GM12864 (cell line): ENCODE data around the gene TCTN2.

Experiments used
- DNase-seq: peaks from one replicate; pipeline ENCODE4 v3.0.0-alpha.2; 2011; ENCODE audit warnings: low read depth
- H3K4me3 ChIP-seq: 2 replicates; pipeline ENCODE4 v1.5.1; 2011; ENCODE audit warnings: mild to moderate bottlenecking, low read depth, low read length, control low read depth
- TF ChIP-seq, protein P1 (sequence below): IDR thresholded peaks from 2 replicates; pipeline ENCODE4 v1.5.1; 2011; ENCODE audit warnings: low read depth, mild to moderate bottlenecking, moderate library complexity, low read length, control low read depth, inconsistent platforms; ENCODE audit errors: missing control alignments

The TCTN2 gene

DNA sequence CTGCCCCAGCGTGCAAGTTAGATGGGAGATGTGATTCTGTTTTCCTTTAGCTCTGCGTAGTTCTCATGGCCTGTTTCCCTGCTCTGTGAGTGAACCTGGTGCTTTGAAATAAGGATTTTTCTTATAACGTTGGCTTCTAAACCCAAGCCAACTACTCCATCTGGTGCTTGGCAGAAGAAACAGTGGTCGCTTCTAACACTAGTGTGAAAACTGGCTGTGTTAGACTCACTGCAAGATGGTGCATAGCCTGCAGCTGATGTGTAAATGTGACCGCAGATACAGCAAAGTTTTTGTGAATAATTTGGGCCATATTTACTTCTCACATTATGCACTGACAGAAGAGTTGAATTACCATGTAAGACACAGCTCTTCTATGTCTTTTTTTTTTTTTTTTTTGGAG is 25.0 kb upstream of the TCTN2 start:
- no peak overlapping the region for H3K4me3 ChIP-seq
- TF ChIP-seq, protein P1, sequence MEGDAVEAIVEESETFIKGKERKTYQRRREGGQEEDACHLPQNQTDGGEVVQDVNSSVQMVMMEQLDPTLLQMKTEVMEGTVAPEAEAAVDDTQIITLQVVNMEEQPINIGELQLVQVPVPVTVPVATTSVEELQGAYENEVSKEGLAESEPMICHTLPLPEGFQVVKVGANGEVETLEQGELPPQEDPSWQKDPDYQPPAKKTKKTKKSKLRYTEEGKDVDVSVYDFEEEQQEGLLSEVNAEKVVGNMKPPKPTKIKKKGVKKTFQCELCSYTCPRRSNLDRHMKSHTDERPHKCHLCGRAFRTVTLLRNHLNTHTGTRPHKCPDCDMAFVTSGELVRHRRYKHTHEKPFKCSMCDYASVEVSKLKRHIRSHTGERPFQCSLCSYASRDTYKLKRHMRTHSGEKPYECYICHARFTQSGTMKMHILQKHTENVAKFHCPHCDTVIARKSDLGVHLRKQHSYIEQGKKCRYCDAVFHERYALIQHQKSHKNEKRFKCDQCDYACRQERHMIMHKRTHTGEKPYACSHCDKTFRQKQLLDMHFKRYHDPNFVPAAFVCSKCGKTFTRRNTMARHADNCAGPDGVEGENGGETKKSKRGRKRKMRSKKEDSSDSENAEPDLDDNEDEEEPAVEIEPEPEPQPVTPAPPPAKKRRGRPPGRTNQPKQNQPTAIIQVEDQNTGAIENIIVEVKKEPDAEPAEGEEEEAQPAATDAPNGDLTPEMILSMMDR: no peak
- DNase-seq: no peak

- TF ChIP-seq, protein P1: no peak
- DNase-seq: no peak
- no peak overlapping the region for H3K4me3 ChIP-seq
These were observed 22.5 kb upstream of the TCTN2 start for GRCh38 chr12:123648401-123648800.

- TF ChIP-seq, protein P1: no peak
- DNase-seq: no peak
- H3K4me3 ChIP-seq: no peak overlapping the region
These were observed 16.7 kb upstream of the TCTN2 start for GRCh38 chr12:123654129-123654701.

GRCh38 chr12:123655420-123655819 is 15.5 kb upstream of the TCTN2 start:
- H3K4me3 ChIP-seq: no peak overlapping the region
- TF ChIP-seq, protein P1: no peak
- DNase-seq: peak; percentile 21

- H3K4me3 ChIP-seq: no peak overlapping the region
- TF ChIP-seq, protein P1: no peak
- DNase-seq: no peak
These were observed 14.5 kb upstream of the TCTN2 start for GRCh38 chr12:123656392-123656791.

DNA sequence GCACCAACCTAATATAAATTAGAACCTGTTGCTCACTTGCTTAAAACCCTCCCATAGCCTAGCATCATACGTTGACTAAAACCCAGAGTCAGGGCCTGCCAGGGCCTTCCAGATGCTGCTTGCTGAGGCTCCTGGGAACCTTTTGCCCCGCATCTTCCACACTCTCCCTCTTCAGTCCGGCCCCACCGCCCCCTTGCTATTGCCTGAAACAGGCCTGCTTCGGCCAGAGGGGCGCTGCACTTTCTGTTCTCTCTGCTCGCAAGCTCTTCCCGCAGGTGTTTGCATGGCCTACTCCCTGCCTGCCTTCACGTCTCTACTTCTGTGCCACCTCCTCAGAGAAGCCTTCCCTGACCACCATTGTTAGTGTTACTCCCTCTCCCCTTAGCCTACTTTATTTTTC is 13.7 kb upstream of the TCTN2 start:
- DNase-seq: no peak
- TF ChIP-seq, protein P1: no peak
- no peak overlapping the region for H3K4me3 ChIP-seq

DNA sequence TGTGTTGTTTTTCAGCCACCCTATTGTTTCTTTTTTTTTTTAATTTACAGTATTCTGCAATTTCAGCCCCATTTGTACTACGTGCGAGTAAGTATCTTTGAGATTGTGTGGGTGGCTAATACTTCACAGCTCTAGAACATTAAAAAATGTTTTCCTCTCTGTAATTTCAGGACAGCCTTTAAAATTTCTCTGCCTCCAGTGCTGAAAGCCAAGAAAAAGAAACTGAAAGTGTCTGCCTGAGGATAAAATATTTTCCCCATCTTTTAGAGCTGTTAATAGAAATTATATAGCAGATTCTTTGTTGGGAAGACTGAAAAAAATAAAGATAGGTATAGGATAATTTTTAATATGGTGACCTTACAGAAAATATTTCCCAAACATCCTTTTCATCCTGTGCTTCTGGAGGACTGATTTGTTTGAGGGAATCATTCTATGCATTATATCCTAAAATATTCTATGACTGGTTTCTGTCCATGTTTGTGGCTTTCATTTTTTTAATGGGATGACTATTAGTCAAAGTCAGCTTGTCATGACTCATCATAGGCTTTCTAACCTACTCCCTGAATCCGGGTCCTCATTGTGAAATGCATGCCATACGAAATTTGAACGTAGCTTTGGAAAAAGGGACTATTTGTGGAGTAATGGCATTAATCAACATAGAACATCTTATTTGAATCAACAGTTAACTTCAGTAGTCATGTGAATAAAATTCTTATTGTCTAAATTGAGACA is 10.8 kb upstream of the TCTN2 start:
- DNase-seq: no peak
- no peak overlapping the region for H3K4me3 ChIP-seq
- TF ChIP-seq, protein P1: no peak
